Measurements from ENCODE around the gene BACH2. TPM values are rescaled to one million over a fixed set of nuclear protein-coding genes. Genes with fewer than 3 reads are reported as not detected.

The BACH2 gene
- polyA plus RNA-seq, 1 donor (not counting 4 experiments of a cell fraction or from before 2014, with no cell fraction given), result 0.50 TPM

GRCh38 chr6:90219209-90219985 is 77.2 kb downstream of the BACH2 start:
- DNase-seq (ENCODE audit: low read depth, low spot score) (no peak), FAIRE-seq (peak; percentile 67)
- H4K20me1 ChIP-seq (ENCODE audit: control insufficient read depth, extremely low read depth, insufficient read depth, low read length), result no peaks in the 10 kb centered on the region
- peak overlapping the region; percentile 82 for H3K9ac ChIP-seq (ENCODE audit: control insufficient read depth, extremely low read depth, insufficient read depth, low read length)
- peak overlapping the region; percentile 94 for H3K27ac ChIP-seq (ENCODE audit: control insufficient read depth, insufficient read depth, low read length)
- no peaks in the 10 kb centered on the region for H3K36me3 ChIP-seq (ENCODE audit: control insufficient read depth in 2 of 2, extremely low read depth in 1 of 2, insufficient read depth in 2 of 2, low read length in 2 of 2)
- H3K9me3 ChIP-seq (ENCODE audit: control insufficient read depth, low read depth, low read length), result peaks cover 3% of the 10 kb centered on the region
- no peaks in the 10 kb centered on the region for H3K9me1 ChIP-seq (ENCODE audit: control insufficient read depth, extremely low read depth, insufficient read depth, low read length)
- peak overlapping the region; percentile 95 for H3K4me2 ChIP-seq (ENCODE audit: control insufficient read depth, extremely low read depth, insufficient read depth, low read depth, low read length)
- H3K79me2 ChIP-seq (ENCODE audit: control insufficient read depth, insufficient read depth, low read length), result no peaks in the 10 kb centered on the region
- dilution Hi-C loops (cut with MboI; ENCODE audit: extremely low pct_ligation_motif_present, low sequenced_read_pairs), result no loop called here
- peaks cover 39% of the 10 kb centered on the region for H3K4me1 ChIP-seq (ENCODE audit: control insufficient read depth, extremely low read depth, insufficient read depth, low read length)
- H3K27me3 ChIP-seq (ENCODE audit: control insufficient read depth, extremely low read depth, insufficient read depth, low read length), result no peaks in the 10 kb centered on the region
- peak overlapping the region; percentile 95 for H2AFZ ChIP-seq (ENCODE audit: control insufficient read depth, low read length)
- TF ChIP-seq, protein P1, sequence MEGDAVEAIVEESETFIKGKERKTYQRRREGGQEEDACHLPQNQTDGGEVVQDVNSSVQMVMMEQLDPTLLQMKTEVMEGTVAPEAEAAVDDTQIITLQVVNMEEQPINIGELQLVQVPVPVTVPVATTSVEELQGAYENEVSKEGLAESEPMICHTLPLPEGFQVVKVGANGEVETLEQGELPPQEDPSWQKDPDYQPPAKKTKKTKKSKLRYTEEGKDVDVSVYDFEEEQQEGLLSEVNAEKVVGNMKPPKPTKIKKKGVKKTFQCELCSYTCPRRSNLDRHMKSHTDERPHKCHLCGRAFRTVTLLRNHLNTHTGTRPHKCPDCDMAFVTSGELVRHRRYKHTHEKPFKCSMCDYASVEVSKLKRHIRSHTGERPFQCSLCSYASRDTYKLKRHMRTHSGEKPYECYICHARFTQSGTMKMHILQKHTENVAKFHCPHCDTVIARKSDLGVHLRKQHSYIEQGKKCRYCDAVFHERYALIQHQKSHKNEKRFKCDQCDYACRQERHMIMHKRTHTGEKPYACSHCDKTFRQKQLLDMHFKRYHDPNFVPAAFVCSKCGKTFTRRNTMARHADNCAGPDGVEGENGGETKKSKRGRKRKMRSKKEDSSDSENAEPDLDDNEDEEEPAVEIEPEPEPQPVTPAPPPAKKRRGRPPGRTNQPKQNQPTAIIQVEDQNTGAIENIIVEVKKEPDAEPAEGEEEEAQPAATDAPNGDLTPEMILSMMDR (optimal IDR thresholded peaks at IDR 0.05 in 1 of 3, IDR thresholded peaks at IDR 0.05 in 1 of 3, conservative IDR thresholded peaks at IDR 0.05 in 1 of 3; ENCODE audit: extremely low read depth in 1 of 3, insufficient read depth in 2 of 3, low read length in 3 of 3), result no peak
- no peak for TF ChIP-seq EZH2 (IDR thresholded peaks at IDR 0.05; ENCODE audit: low read length)
- H3K4me3 ChIP-seq (ENCODE audit: control insufficient read depth in 2 of 3, extremely low read depth in 1 of 3, insufficient read depth in 2 of 3, low read depth in 1 of 3, low read length in 3 of 3), result peak overlapping the region in 2 of 3 experiments; percentile 52 to 58

DNA sequence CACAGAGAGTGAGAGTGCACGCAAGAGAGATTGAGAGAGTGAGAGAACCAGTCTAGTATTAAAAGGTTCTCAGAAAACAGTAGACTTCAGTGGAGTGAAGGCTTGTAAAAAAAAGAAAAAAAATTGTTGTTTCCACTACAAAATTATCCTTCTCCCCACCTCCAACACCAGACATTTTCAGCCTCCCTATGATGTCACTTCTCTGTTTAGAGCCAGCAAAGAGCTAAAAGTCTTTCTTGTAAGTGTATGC is 77.8 kb downstream of the BACH2 start:
- Histone ChIP-seq H3K9ac (ENCODE audit: control insufficient read depth, extremely low read depth, insufficient read depth, low read length) (peak overlapping the region; percentile 82), H3K4me2 (ENCODE audit: control insufficient read depth, extremely low read depth, insufficient read depth, low read depth, low read length) (peak overlapping the region; percentile 95), H3K9me3 (ENCODE audit: control insufficient read depth, low read depth, low read length) (peaks cover 3% of the 10 kb centered on the region), H2AFZ (ENCODE audit: control insufficient read depth, low read length) (peak overlapping the region; percentile 95), H3K4me3 (ENCODE audit: control insufficient read depth in 2 of 3, extremely low read depth in 1 of 3, insufficient read depth in 2 of 3, low read depth in 1 of 3, low read length in 3 of 3) (peak overlapping the region in 2 of 3 experiments; percentile 52 to 58), H4K20me1 (ENCODE audit: control insufficient read depth, extremely low read depth, insufficient read depth, low read length) (no peaks in the 10 kb centered on the region), H3K9me1 (ENCODE audit: control insufficient read depth, extremely low read depth, insufficient read depth, low read length) (no peaks in the 10 kb centered on the region), H3K36me3 (ENCODE audit: control insufficient read depth in 2 of 2, extremely low read depth in 1 of 2, insufficient read depth in 2 of 2, low read length in 2 of 2) (no peaks in the 10 kb centered on the region), H3K27me3 (ENCODE audit: control insufficient read depth, extremely low read depth, insufficient read depth, low read length) (no peaks in the 10 kb centered on the region), H3K79me2 (ENCODE audit: control insufficient read depth, insufficient read depth, low read length) (no peaks in the 10 kb centered on the region), H3K4me1 (ENCODE audit: control insufficient read depth, extremely low read depth, insufficient read depth, low read length) (peaks cover 39% of the 10 kb centered on the region), H3K27ac (ENCODE audit: control insufficient read depth, insufficient read depth, low read length) (peak overlapping the region; percentile 94)
- DNase-seq (ENCODE audit: low read depth, low spot score), result no peak
- no peak for FAIRE-seq
- dilution Hi-C loops (cut with MboI; ENCODE audit: extremely low pct_ligation_motif_present, low sequenced_read_pairs), result no loop called here
- TF ChIP-seq, protein P1 (optimal IDR thresholded peaks at IDR 0.05 in 1 of 3, IDR thresholded peaks at IDR 0.05 in 1 of 3, conservative IDR thresholded peaks at IDR 0.05 in 1 of 3; ENCODE audit: extremely low read depth in 1 of 3, insufficient read depth in 2 of 3, low read length in 3 of 3), result no peak
- TF ChIP-seq EZH2 (IDR thresholded peaks at IDR 0.05; ENCODE audit: low read length), result no peak

Measured in keratinocyte (primary cell).